HEK293T (cell line): ENCODE measurements around the gene ITGB5.

Experiments used
- BHLHE40 ChIP-seq: fragments of 450-650 bp; IDR thresholded peaks from 2 replicates; pipeline ENCODE4 v1.6.1; 2016; ENCODE audit warnings: mild to moderate bottlenecking, moderate library complexity, borderline replicate concordance
- CTBP1 ChIP-seq: fragments of 450-650 bp; IDR thresholded peaks from 2 replicates; pipeline ENCODE4 v1.6.1; 2016; ENCODE audit warnings: borderline replicate concordance
- ELF4 ChIP-seq: fragments of 450-650 bp; IDR thresholded peaks from 2 replicates; pipeline ENCODE4 v1.6.1; 2017; ENCODE audit warnings: antibody characterized with exemption
- FOXK2 ChIP-seq: fragments of 450-650 bp; IDR thresholded peaks from 2 replicates; pipeline ENCODE4 v1.6.1; 2016; ENCODE audit warnings: mild to moderate bottlenecking
- LEF1 ChIP-seq: fragments of 450-650 bp; IDR thresholded peaks from 2 replicates; pipeline ENCODE4 v1.6.1; 2017; ENCODE audit warnings: mild to moderate bottlenecking, borderline replicate concordance
- NFRKB ChIP-seq: fragments of 450-650 bp; IDR thresholded peaks from 2 replicates; pipeline ENCODE4 v1.6.1; 2016; ENCODE audit warnings: mild to moderate bottlenecking, moderate library complexity
- SP1 ChIP-seq: fragments of 450-650 bp; IDR thresholded peaks from 2 replicates; pipeline ENCODE4 v1.6.1; 2017
- SUZ12 ChIP-seq: fragments of 450-650 bp; IDR thresholded peaks from 2 replicates; pipeline ENCODE4 v1.6.1; 2016; ENCODE audit warnings: mild to moderate bottlenecking
- TARDBP ChIP-seq: fragments of 450-650 bp; IDR thresholded peaks from 2 replicates; pipeline ENCODE4 v1.6.1; 2016

GRCh38 chr3:124766113-124767095 lies 120.8 kb downstream of the ITGB5 start:
- TF ChIP-seq FOXK2, result no peak
- no peak for TF ChIP-seq BHLHE40
- no peak for TF ChIP-seq ELF4
- no peak for TF ChIP-seq CTBP1
- TF ChIP-seq NFRKB, result no peak
- no peak for TF ChIP-seq SP1
- TF ChIP-seq TARDBP, result no peak
- no peak for TF ChIP-seq LEF1
- no peak for TF ChIP-seq SUZ12
